CD4-positive, CD25-positive, alpha-beta regulatory T cell (primary cell): ENCODE data around the gene LOC101059915.
"Not testable (repeated sequence)": the region's sequence is repeated elsewhere in the genome, so short reads cannot be mapped to it uniquely, and the experiment has no call there.

Experiments
- ATAC-seq, 2 donors: fragments of 150-1000 bp; cut with Tn5 transposase; one replicate each; pipeline ENCODE4 v1.10.0; 2021; ENCODE audit warnings: low read depth in 2 of 2, moderate number of reproducible peaks in 2 of 2, moderate library complexity in 1 of 2
- DNase-seq, 3 donors: peaks; one replicate each; pipeline versions ENCODE4 v3.0.0 to v3.0.0-alpha.2; 2012 to 2022; ENCODE audit warnings: mixed read lengths in 1 of 3
- H3K27ac ChIP-seq: one replicate; pipeline ENCODE4 v1.7.0; 2013; ENCODE audit warnings: mild to moderate bottlenecking, low read length; ENCODE audit not compliant: insufficient read depth, poor library complexity, severe bottlenecking
- H3K27me3 ChIP-seq: one replicate; pipeline ENCODE4 v1.7.0; 2013; ENCODE audit warnings: low read length; ENCODE audit not compliant: control insufficient read depth, insufficient read depth
- H3K36me3 ChIP-seq: one replicate; pipeline ENCODE4 v1.7.0; 2013; ENCODE audit warnings: mild to moderate bottlenecking, low read length, moderate library complexity; ENCODE audit not compliant: control insufficient read depth, insufficient read depth
- H3K4me1 ChIP-seq: 2 replicates; pipeline ENCODE4 v1.7.0; 2013; ENCODE audit warnings: mild to moderate bottlenecking, low read length; ENCODE audit not compliant: insufficient read depth, control insufficient read depth, poor library complexity, severe bottlenecking
- H3K4me3 ChIP-seq: one replicate; pipeline ENCODE4 v1.7.0; 2013; ENCODE audit warnings: low read depth, mild to moderate bottlenecking, low read length, moderate library complexity
- H3K9me3 ChIP-seq, 2 experiments: 1 replicate in 1 of 2; 2 replicates in 1 of 2; pipeline ENCODE4 v1.7.0; 2013; ENCODE audit warnings: low read length in 2 of 2, mild to moderate bottlenecking in 1 of 2, moderate library complexity in 1 of 2; ENCODE audit not compliant: control insufficient read depth in 2 of 2
- H3K27ac Mint-ChIP-seq, 3 donors: one replicate each; pipeline ENCODE4 v1.8.0; 2020 to 2022; ENCODE audit warnings: mild to moderate bottlenecking in 3 of 3, mixed read lengths in 3 of 3, moderate library complexity in 2 of 3
- H3K27me3 Mint-ChIP-seq: one replicate; pipeline ENCODE4 v1.8.0; 2022; ENCODE audit warnings: mild to moderate bottlenecking, mixed read lengths
- H3K36me3 Mint-ChIP-seq: one replicate; pipeline ENCODE4 v1.8.0; 2020; ENCODE audit warnings: mixed read lengths
- H3K4me1 Mint-ChIP-seq, 4 donors: one replicate each; pipeline ENCODE4 v1.8.0; 2020 to 2022; ENCODE audit warnings: mixed read lengths in 4 of 4, mild to moderate bottlenecking in 1 of 4
- H3K4me3 Mint-ChIP-seq, 4 donors: one replicate each; pipeline ENCODE4 v1.8.0; 2020 to 2022; ENCODE audit warnings: mild to moderate bottlenecking in 4 of 4, mixed read lengths in 4 of 4, moderate library complexity in 3 of 4
- H3K9me3 Mint-ChIP-seq, 7 donors: one replicate each; pipeline ENCODE4 v1.8.0; 2020 to 2022; ENCODE audit warnings: mixed read lengths in 7 of 7, mild to moderate bottlenecking in 3 of 7, moderate library complexity in 2 of 7

LOC101059915 gene

DNA sequence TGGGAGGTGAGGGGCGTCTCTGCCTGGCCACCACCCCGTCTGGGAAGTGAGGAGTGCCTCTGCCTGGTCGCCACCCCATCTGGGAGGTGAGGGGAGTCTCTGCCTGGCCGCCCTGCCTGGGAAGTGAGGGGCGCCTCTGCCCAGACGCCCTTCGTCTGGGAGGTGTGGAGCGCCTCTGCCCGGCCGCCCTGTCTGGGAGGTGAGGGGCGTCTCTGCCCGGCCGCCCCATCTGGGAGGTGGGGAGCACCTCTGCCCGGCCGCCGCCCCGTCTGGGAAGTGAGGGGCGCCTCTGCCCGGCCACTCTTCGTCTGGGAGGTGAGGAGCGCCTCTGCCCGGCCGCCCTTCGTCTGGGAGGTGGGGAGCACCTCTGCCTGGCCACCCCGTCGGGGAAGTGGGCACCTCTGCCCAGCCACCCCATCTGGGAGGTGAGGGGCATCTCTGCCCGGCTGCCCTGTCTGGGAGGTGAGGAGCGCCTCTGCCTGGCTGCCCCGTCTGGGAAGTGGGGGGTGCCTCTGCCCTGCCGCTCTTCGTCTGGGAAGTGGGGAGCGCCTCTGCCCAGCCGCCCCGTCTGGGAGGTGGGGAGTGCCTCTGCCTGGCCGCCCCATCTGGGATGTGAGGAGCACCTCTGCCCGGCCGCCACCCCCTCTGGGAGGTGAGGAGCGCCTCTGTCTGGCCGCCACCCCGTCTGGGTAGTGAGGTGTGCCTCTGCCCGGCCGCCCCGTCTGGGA, 8.9 kb downstream of the LOC101059915 start:
- not testable (repeated sequence) for H3K27me3 Mint-ChIP-seq, H3K27me3 ChIP-seq, DNase-seq, H3K27ac Mint-ChIP-seq, H3K4me3 Mint-ChIP-seq, H3K9me3 ChIP-seq, ATAC-seq, H3K4me3 ChIP-seq, H3K36me3 Mint-ChIP-seq, H3K4me1 Mint-ChIP-seq, H3K4me1 ChIP-seq, H3K9me3 Mint-ChIP-seq, H3K36me3 ChIP-seq, H3K27ac ChIP-seq

DNA sequence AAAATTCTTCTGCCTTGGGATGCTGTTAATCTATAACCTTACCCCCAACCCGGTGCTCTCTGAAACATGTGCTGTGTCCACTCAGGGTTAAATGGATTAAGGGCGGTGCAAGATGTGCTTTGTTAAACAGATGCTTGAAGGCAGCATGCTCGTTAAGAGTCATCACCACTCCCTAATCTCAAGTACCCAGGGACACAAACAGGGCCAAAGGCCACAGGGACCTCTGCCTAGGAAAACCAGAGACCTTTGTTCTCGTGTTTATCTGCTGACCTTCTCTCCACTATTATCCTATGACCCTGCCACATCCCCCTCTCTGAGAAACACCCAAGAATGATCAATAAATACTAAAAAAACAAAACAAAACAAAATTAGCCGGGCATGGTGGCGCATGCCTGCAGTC, 9.8 kb downstream of the LOC101059915 start:
- not testable (repeated sequence) for H3K4me1 Mint-ChIP-seq, H3K36me3 ChIP-seq, H3K4me3 ChIP-seq, DNase-seq, H3K4me1 ChIP-seq, H3K36me3 Mint-ChIP-seq, H3K27ac ChIP-seq, H3K27me3 Mint-ChIP-seq, H3K27me3 ChIP-seq, H3K9me3 ChIP-seq, H3K27ac Mint-ChIP-seq, H3K9me3 Mint-ChIP-seq, ATAC-seq
- H3K4me3 Mint-ChIP-seq: peak overlapping the region in 1 of 4 donors; percentile 43

DNA sequence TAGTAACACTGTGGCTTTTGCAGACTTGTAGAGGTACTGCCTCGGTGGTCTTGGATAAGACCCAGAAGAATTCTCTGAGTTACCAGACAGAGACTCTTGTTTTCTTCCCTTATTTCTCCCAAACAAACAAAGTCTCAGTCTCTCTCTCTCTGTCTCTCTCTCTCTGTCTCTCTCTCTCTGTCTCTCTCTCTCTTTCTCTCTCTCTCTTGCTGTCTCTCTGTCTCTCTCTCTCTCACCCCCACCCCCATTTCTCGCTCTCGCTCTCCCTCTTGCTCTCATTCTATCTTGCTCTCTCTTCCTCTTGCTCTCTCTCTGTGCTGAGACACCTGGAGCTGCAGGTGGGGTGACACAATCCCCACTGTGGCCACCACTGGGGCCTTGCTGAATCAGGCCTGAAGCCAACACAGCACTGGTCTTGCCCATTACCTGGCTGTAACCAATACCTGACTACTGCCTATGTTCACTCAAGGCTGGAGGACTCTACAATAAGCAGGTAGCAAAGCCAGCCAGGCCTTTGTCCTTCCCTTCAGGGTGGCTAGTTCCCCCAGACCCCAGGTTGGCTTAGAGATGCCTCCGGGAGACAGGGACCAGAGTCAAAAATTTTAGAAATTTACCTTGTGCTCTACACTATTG, 12.3 kb downstream of the LOC101059915 start:
- Histone ChIP-seq H3K9me3 (no peaks in the 10 kb centered on the region), H3K27ac (no peak overlapping the region), H3K4me1 (no peaks in the 10 kb centered on the region), H3K36me3 (no peaks in the 10 kb centered on the region), H3K4me3 (no peak overlapping the region), H3K27me3 (no peaks in the 10 kb centered on the region)
- ATAC-seq: no peak
- H3K9me3 Mint-ChIP-seq: no peaks in the 10 kb centered on the region
- no peak for DNase-seq
- no peaks in the 10 kb centered on the region for H3K27me3 Mint-ChIP-seq
- no peak overlapping the region for H3K4me3 Mint-ChIP-seq
- H3K27ac Mint-ChIP-seq: no peak overlapping the region
- H3K36me3 Mint-ChIP-seq: no peaks in the 10 kb centered on the region
- H3K4me1 Mint-ChIP-seq: no peaks in the 10 kb centered on the region

DNA sequence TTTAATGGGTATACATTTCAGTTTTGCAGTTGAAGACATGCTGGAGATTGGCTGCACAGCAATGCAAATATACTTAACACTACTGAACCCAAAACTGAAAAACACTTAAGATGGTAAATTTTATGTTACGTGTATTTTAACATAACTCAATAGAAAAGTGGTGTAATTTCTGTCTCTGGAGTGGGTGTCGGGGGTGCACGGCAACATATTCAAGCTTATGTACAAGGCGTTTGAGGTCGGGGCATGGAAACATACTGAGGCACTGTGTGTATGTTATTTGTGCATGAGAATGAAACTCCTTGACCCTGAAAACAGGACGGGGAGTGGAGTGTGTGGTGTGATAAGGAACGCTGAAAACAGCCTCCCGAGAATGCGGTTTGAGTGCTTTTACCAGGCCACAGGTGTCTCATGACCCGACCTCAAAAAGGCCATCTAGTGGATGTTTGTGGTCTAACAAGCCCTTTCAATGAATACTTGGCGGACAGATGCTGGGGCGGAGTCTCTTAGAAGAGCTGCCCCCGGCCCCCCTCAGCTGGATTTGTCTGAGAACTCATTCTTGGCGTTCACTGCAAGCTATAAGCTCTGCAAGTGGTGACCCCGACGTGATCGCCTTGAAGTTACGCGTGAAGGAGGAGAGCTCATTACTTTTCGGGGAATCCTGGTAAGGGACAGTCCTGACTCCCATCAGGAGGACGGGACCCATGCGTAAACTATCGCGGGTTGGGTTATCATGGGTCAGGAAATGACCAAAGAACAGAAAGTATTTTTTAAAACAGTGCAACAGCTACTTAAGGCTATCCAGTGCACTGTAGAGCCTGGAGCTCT, 29.5 kb downstream of the LOC101059915 start:
- H3K27ac ChIP-seq, H3K4me3 ChIP-seq, H3K4me1 Mint-ChIP-seq, H3K27ac Mint-ChIP-seq, H3K27me3 Mint-ChIP-seq, H3K4me3 Mint-ChIP-seq, H3K36me3 Mint-ChIP-seq, H3K9me3 Mint-ChIP-seq, H3K4me1 ChIP-seq, H3K36me3 ChIP-seq, H3K27me3 ChIP-seq, H3K9me3 ChIP-seq, DNase-seq: not testable (repeated sequence)
- ATAC-seq: peak; percentile 55 to 59

DNA sequence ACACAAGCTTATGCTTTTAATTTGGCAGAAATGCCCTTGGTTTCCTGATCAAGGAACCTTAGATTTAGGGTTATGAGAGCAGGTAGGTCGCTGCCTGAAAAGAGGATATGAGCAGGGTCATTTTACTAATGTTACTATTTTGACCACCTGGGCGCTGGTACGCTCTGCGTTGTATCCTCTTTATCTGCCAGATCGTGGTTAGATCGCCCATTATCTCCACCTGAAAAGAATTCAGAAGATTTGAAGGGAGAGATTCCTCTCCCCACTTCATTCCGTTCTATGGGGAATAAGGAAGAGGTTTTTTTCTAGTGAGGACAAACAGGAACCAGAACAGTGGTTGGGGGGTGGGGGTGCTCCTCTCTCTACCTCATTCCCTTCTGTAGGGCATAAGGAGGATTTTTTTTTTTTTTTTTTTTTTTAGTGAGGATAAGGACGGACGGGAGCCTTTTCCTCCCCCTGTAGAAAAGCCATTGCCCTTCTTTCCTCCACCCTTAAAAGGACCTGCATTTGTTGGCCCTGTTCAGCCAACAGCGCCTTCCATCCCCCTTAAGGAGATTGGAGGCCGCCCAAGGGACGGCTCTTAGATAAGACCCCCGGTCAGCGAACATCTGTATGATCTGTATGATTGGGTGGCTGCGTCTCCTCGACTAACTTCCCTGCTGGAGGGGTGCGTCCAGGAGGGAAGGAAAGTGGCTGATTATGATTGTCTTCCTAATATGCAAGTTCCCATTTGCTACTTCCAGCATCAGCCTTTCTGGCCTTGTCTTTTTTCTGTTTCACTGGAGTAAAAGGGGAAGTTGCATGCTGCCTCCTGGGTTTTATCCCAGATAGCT, 30.3 kb downstream of the LOC101059915 start:
- not testable (repeated sequence) for H3K4me3 Mint-ChIP-seq, H3K27ac ChIP-seq, H3K36me3 Mint-ChIP-seq, DNase-seq, H3K27ac Mint-ChIP-seq, H3K27me3 Mint-ChIP-seq, H3K36me3 ChIP-seq, H3K9me3 Mint-ChIP-seq, H3K4me1 Mint-ChIP-seq, H3K4me3 ChIP-seq, H3K27me3 ChIP-seq, H3K9me3 ChIP-seq, H3K4me1 ChIP-seq
- peak in 1 of 2 donors; percentile 9 for ATAC-seq

DNA sequence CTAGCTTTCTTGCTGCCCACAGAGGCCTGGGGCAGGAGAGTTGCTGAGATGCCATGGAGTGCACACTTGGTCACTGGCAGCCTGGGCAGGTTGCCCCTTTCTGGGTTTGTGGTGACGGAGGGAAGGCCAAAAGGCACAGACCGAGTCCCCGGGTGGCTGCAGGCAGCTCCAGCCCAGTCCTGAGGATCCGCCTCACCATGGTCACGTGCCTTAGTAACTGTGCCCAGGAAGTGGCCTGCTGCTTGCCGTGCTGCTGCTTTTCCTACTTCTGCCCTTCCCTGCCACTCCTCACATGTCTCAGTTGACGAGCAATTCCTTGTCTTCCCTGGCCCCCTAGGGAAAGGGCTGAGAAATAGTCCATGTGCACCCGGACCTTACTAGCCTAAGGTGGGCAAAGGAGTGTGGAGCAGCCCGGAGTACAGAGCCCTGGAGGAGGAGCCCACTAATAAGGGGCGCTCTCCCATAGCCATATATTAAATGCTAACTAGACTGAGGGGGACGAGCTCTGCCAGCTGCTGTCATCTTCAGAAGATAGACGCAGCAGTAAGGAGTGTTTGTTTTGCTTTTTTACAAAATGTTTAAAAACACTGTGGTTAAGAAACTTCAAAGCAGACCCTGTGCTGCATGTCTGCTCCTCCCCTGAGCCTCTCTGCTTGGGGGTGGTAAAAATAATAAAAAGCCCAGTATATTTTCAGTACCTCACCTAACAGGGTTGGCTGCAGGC, 31.1 kb downstream of the LOC101059915 start:
- H3K4me3 ChIP-seq, H3K27ac Mint-ChIP-seq, H3K36me3 ChIP-seq, H3K4me3 Mint-ChIP-seq, H3K9me3 ChIP-seq, H3K36me3 Mint-ChIP-seq, H3K9me3 Mint-ChIP-seq, H3K27ac ChIP-seq, DNase-seq, H3K27me3 ChIP-seq, H3K27me3 Mint-ChIP-seq, H3K4me1 Mint-ChIP-seq, H3K4me1 ChIP-seq: not testable (repeated sequence)
- peak; percentile 63 to 70 for ATAC-seq

DNA sequence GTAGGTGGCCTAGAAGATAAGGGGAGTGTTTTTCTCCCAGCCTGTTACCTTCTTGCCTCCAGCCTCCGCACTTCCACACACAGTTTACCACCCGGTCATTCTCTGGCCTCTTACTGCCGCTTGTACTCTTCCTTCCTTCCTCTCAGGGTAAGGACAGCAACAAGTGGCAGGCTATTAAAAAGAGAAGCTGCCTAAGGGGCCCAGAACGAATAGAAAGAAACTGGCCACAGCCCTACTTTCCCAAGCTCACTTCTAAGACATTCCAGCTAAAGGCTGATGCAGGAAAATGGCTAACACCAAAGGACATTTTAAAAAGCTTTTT, 31.6 kb downstream of the LOC101059915 start:
- not testable (repeated sequence) for H3K27me3 ChIP-seq, H3K36me3 Mint-ChIP-seq, H3K4me3 Mint-ChIP-seq, DNase-seq, H3K27ac Mint-ChIP-seq, H3K36me3 ChIP-seq, H3K4me1 Mint-ChIP-seq, H3K27me3 Mint-ChIP-seq, H3K9me3 Mint-ChIP-seq, H3K9me3 ChIP-seq, ATAC-seq, H3K27ac ChIP-seq, H3K4me3 ChIP-seq, H3K4me1 ChIP-seq
